Measurements from ENCODE around the gene TWF2. TPM values are rescaled to one million over a fixed set of nuclear protein-coding genes. Genes with fewer than 3 reads are reported as not detected.

Gene TWF2
- total and polyA plus RNA-seq, 2 of the 4 experiments (the other 2 are of a cell fraction) = 111 to 145 TPM

DNA sequence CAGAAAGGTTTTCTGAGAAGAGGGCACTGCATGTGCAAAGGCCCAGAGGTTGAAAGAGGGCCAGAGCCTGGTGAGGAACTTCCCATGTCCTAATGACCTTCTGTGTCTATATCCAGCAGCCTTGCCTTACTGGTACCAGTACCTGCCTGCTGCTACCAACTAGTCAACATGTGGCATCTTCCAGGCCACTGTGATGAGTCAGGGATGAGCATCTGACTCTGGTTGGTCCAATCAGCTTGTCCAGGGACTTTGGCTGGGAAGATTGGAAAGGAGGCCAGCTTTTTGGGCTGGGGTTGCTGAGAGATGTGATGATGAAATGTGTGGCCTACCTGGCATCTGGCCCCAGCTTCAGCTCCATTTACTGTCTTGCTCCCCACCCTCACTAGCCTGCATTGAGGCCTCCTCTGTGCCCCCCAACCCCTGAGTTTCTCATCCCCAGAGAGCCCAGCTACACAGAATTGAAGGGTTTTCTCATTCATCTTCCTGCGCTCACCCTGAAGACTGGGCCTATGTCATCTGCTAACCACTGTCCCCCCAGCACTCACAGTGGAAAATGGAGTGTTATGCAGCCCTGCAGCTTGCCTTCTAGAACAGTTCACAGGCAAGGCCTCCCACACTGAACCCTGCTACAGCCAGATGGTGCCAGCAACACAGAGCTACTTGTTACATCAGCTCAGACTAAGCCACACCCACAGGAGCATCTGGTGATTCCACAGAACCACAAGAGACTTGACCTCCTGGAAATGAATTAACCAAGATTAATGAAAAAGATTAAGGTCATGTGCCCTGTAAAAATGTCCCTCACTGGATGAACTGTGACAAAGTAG, 1.3 kb upstream of the TWF2 start (continued):
- TF ChIP-seq CTCF (conservative IDR thresholded peaks at IDR 0.05; ENCODE audit: low read depth, low read length) = no peak
- no peak for TF ChIP-seq RCOR1 (IDR thresholded peaks at IDR 0.05; ENCODE audit: insufficient replicate concordance, low read length)
- TF ChIP-seq RFX5 (IDR thresholded peaks at IDR 0.05; ENCODE audit: low read depth, low read length) = 0 out of 2 replicates have a peak, but pooled peaks have one; percentile 13
